ENCODE results near the gene ATP11A. TPM values are rescaled to one million over a fixed set of nuclear protein-coding genes. Genes with fewer than 3 reads are reported as not detected.

ATP11A gene
- total and polyA plus RNA-seq, 7 donors: 3.9 to 48.6 (median 26.4) TPM

- WGBS, 3 donors: 83 to 85% (median 83%) methylated on average over 15 of the region's 15 CpGs
- Histone ChIP-seq H3K27me3 (ENCODE audit: insufficient read depth in 3 of 3, low read length in 2 of 3) (no peaks in the 10 kb centered on the region), H3K27ac (peak overlapping the region; percentile 75), H3K36me3 (ENCODE audit: insufficient read depth in 1 of 2, low read depth in 1 of 2) (no peaks in the 10 kb centered on the region), H3K4me3 (no peak overlapping the region), H3K9me3 (no peaks in the 10 kb centered on the region), H3K4me1 (peaks cover 26% of the 10 kb centered on the region)
- TF ChIP-seq, protein P1, sequence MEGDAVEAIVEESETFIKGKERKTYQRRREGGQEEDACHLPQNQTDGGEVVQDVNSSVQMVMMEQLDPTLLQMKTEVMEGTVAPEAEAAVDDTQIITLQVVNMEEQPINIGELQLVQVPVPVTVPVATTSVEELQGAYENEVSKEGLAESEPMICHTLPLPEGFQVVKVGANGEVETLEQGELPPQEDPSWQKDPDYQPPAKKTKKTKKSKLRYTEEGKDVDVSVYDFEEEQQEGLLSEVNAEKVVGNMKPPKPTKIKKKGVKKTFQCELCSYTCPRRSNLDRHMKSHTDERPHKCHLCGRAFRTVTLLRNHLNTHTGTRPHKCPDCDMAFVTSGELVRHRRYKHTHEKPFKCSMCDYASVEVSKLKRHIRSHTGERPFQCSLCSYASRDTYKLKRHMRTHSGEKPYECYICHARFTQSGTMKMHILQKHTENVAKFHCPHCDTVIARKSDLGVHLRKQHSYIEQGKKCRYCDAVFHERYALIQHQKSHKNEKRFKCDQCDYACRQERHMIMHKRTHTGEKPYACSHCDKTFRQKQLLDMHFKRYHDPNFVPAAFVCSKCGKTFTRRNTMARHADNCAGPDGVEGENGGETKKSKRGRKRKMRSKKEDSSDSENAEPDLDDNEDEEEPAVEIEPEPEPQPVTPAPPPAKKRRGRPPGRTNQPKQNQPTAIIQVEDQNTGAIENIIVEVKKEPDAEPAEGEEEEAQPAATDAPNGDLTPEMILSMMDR (IDR thresholded peaks at IDR 0.05): no peak
- intact Hi-C loops (cut with DNase I): loop anchor here in 1 of 2 donors (5.0 kb wide), 1 partner anchor 49 kb away; the partner anchor contains the start of gene ATP11A
- DNase-seq (no peak), ATAC-seq (peak in 2 of 4 donors; percentile 10 to 23)
These were observed 51.4 kb downstream of the ATP11A start for GRCh38 chr13:112741185-112741755.

DNA sequence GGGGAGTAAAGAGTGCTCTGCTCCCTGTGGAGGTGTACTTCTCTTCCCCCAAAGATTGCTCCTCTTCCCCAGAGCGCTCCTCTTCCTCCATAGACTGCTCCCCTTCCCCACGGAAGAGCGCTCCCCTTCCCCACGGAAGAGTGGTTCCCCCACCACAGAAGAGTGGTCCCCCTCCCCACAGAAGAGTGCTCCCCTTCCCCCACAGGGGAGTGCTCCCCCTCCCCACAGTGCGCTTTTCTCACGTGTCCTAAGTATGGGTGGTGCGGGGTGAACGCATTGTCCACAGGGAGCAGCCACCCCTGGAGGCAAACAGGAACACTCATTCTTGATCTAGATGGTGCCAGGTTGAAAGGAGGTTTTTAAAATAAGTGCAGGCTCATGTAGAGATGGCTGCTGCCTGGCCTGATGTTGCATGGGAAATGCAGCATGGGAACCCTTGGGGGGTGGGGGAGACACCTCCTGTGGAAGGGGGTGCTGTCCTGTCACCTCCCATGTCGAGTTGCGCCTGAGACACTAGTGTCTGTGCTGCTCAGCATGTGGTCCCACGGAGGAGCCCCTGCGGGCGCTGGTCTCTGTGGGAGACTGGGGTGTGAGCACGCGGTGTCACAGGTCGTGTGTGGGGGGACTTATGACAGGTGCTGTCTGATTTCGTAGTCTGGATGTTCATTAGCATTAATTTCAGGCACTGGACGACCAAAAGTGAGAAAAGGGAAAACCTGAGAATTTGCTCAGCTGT is 52.2 kb downstream of the ATP11A start:
- no peak for ATAC-seq
- no peak for DNase-seq
- H3K27ac ChIP-seq: no peak overlapping the region
- H3K9me3 ChIP-seq: no peaks in the 10 kb centered on the region
- no peaks in the 10 kb centered on the region for H3K27me3 ChIP-seq (ENCODE audit: insufficient read depth in 3 of 3, low read length in 2 of 3)
- TF ChIP-seq, protein P1 (IDR thresholded peaks at IDR 0.05): no peak
- intact Hi-C loops (cut with DNase I): loop anchor here in 1 of 2 donors (5.0 kb wide), 1 partner anchor 50 kb away; the partner anchor contains the start of gene ATP11A
- no peaks in the 10 kb centered on the region for H3K36me3 ChIP-seq (ENCODE audit: insufficient read depth in 1 of 2, low read depth in 1 of 2)
- peaks cover 26% of the 10 kb centered on the region for H3K4me1 ChIP-seq
- WGBS, 3 donors: 90 to 96% (median 93%) methylated on average over 17 to 18 of the region's 18 CpGs
- H3K4me3 ChIP-seq: no peak overlapping the region

- no peaks in the 10 kb centered on the region for H3K9me3 ChIP-seq
- H3K4me1 ChIP-seq: peaks cover 26% of the 10 kb centered on the region
- TF ChIP-seq, protein P1 (IDR thresholded peaks at IDR 0.05): no peak
- H3K4me3 ChIP-seq: no peak overlapping the region
- DNase-seq (no peak), ATAC-seq (no peak)
- 93 to 96% (median 95%) methylated on average over 14 of the region's 14 CpGs for WGBS, 3 donors
- intact Hi-C loops (cut with DNase I): loop anchor here in 1 of 2 donors (5.0 kb wide), 1 partner anchor 50 kb away; the partner anchor contains the start of gene ATP11A
- no peaks in the 10 kb centered on the region for H3K27me3 ChIP-seq (ENCODE audit: insufficient read depth in 3 of 3, low read length in 2 of 3)
- no peak overlapping the region for H3K27ac ChIP-seq
- H3K36me3 ChIP-seq (ENCODE audit: insufficient read depth in 1 of 2, low read depth in 1 of 2): no peaks in the 10 kb centered on the region
These were observed 52.7 kb downstream of the ATP11A start for GRCh38 chr13:112742583-112742982.

DNA sequence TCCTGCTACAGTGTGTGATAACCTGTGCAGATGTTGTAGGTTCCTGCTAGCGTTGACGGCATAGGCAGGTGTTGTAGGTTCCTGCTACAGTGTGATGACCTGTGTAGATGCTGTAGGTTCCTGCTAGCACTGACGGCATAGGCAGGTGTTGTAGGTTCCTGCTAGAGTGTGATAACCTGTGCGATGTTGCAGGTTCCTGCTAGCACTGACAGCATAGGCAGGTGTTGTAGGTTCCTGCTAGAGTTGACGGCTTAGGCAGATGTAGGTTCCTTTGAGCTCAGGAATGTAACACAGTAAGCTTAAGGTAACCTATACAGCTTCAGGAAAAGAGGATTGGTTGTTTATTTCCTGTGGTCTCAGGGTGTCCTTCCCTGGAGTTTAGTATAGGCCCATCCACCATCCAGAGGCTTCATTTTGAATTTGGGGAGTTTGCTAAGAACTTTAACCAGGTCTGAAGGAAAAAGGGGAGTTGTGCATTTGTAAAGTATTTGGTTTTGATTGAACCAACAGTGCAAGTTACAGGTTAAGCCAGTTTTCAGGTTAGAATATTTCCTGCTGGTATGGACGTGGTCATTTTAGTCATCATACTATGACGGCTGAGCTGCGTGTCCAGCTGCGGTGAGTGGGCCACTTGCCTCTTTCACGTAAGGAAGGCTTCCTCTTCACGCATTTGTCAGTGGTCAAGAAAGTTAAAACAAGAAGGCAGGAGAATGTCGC is 53.8 kb downstream of the ATP11A start:
- WGBS, 3 donors: 92% methylated on average over 12 of the region's 12 CpGs
- TF ChIP-seq, protein P1 (IDR thresholded peaks at IDR 0.05): no peak
- Histone ChIP-seq H3K36me3 (ENCODE audit: insufficient read depth in 1 of 2, low read depth in 1 of 2) (no peaks in the 10 kb centered on the region), H3K27ac (no peak overlapping the region), H3K27me3 (ENCODE audit: insufficient read depth in 3 of 3, low read length in 2 of 3) (no peaks in the 10 kb centered on the region), H3K4me1 (peaks cover 26% of the 10 kb centered on the region), H3K9me3 (no peaks in the 10 kb centered on the region), H3K4me3 (no peak overlapping the region)
- intact Hi-C loops (cut with DNase I): loop anchor here in 1 of 2 donors (5.0 kb wide), 1 partner anchor 51 kb away; the partner anchor contains the start of gene ATP11A
- no peak for DNase-seq
- ATAC-seq: no peak

All from psoas muscle (tissue), 8 donors.